Right lobe of liver (tissue), 6 donors: ENCODE data around the gene SKAP2. TPM values are rescaled to one million over a fixed set of nuclear protein-coding genes. Genes with fewer than 3 reads are reported as not detected.

Experiments used
- ATAC-seq, 4 donors: fragments of 200-7000 bp; cut with Tn5 transposase; one replicate each; pipeline ENCODE4 v1.9.1; 2020; ENCODE audit warnings: mild to moderate bottlenecking in 4 of 4, moderate library complexity in 4 of 4
- DNase-seq, 3 donors: peaks; one replicate each; pipeline ENCODE4 v3.0.0-alpha.2; 2020
- H3K27ac ChIP-seq, 3 donors: fragments of 200-600 bp; one replicate each; pipeline ENCODE4 v1.8.0; 2022
- H3K27me3 ChIP-seq, 2 donors: fragments of 200-600 bp; one replicate each; pipeline ENCODE4 v1.8.0; 2022
- H3K36me3 ChIP-seq, 4 donors: fragments of 200-600 bp; sonication (generic) in 1 of 4; one replicate each; pipeline versions ENCODE4 v1.5.1 to v1.8.0; 2017 to 2022; ENCODE audit warnings: control low read depth in 1 of 4
- H3K4me1 ChIP-seq, 4 donors: fragments of 200-600 bp; sonication (generic) in 1 of 4; one replicate each; pipeline versions ENCODE4 v1.5.1 to v1.8.0; 2017 to 2022; ENCODE audit warnings: control low read depth in 1 of 4
- H3K4me3 ChIP-seq, 3 donors: fragments of 200-600 bp; one replicate each; pipeline ENCODE4 v1.8.0; 2022
- H3K9me3 ChIP-seq, 4 donors: fragments of 200-600 bp; sonication (generic) in 1 of 4; one replicate each; pipeline versions ENCODE4 v1.5.1 to v1.8.0; 2017 to 2022; ENCODE audit warnings: control low read depth in 1 of 4
- POLR2A ChIP-seq: fragments of 450-650 bp; IDR thresholded peaks from one replicate; pipeline ENCODE4 v1.6.1; 2017; ENCODE audit warnings: antibody characterized with exemption, mild to moderate bottlenecking
- WGBS: methylation state at CpG from one replicate; pipeline ENCODE4 v1.1.6; 2018; ENCODE audit warnings: low coverage, low lambda C conversion rate; ENCODE audit not compliant: insufficient coverage; ENCODE audit errors: missing lambda C conversion rate; 5-methylcytosine and 5-hydroxymethylcytosine counted together
- intact Hi-C, 2 donors: fragments of 100-400 bp; cut with DNase I; formaldehyde crosslinking; loops; one replicate each; pipeline versions ENCODE4 v1.11.2 to v1.14.1; 2022
- total RNA-seq, 6 experiments: library from RNA; depleted of rRNA in 2 of 6; stranded (reverse); fragments of >200 nt in 2 of 6; fragmentation: NEBNext Ultra II Directional in 3 of 6; extraction: Animal tissue kit (Norgen Biotek cat#: 25700) in 3 of 6; gene quantifications; one replicate each; pipeline versions ENCODE4 v1.1.0 to v1.2.4, GENCODE V29; 2016 to 2023
- TF ChIP-seq, protein P1 (sequence below), 4 donors: fragments of 200-600 bp in 3 of 4; fragments of 450-650 bp in 1 of 4; IDR thresholded peaks; one replicate each; pipeline versions ENCODE4 v1.5.1 to v1.8.0; 2016 to 2022; ENCODE audit warnings: antibody characterized with exemption in 4 of 4, mild to moderate bottlenecking in 2 of 4
- donor health status: DM: no; HTN: yes; CAD: no.
- donor health status: DM: no; HTN: no; CAD: no.
- donor health status: DM: no; HTN: no; CAD: no.
- donor health status: DM: no; HTN: yes; CAD: no.
- donor health status: DM: no; HTN: yes; CAD: no.

SKAP2 gene
- total RNA-seq, 6 experiments from 2014 or later, result 4.7 to 19.6 (median 9.0) TPM

DNA sequence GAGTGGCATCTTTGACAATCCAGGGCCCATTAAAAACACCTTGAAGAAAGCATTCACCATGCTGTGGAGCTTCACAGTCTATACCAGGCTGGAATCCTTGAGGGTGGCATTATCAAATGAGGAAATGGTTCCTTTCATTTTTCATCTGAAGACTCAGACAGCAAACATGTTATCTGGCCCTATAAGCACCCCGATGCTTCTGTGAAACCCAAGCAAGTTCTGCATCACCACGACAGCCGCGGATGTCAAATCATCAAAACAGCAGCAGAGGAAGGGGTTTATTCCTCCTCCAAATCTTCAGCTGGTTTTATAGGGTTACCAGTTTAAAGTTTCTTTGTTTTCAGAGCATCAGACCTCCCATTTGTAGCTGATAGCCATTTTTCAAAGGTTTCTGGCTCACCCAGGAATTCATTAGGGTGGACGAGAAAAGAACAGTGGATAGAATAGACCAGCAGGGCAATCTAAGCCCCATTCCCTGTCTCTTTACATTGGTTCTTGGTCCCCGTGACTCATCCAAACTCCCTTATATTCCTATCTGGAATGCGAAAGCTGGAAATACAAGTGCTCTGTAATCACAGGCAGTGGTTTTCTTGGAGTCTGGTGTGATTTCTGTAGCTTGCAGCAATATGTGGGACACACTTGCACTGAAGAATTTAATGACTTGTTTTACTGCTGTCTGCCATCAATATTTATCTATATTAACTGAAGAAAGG is 217.9 kb downstream of the SKAP2 start:
- TF ChIP-seq, protein P1, sequence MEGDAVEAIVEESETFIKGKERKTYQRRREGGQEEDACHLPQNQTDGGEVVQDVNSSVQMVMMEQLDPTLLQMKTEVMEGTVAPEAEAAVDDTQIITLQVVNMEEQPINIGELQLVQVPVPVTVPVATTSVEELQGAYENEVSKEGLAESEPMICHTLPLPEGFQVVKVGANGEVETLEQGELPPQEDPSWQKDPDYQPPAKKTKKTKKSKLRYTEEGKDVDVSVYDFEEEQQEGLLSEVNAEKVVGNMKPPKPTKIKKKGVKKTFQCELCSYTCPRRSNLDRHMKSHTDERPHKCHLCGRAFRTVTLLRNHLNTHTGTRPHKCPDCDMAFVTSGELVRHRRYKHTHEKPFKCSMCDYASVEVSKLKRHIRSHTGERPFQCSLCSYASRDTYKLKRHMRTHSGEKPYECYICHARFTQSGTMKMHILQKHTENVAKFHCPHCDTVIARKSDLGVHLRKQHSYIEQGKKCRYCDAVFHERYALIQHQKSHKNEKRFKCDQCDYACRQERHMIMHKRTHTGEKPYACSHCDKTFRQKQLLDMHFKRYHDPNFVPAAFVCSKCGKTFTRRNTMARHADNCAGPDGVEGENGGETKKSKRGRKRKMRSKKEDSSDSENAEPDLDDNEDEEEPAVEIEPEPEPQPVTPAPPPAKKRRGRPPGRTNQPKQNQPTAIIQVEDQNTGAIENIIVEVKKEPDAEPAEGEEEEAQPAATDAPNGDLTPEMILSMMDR (IDR thresholded peaks at IDR 0.05), result no peak
- no peak for TF ChIP-seq POLR2A
- H3K4me3 ChIP-seq, result no peak overlapping the region
- ATAC-seq (no peak), DNase-seq (no peak)
- WGBS, result 63% methylated on average over 7 of the region's 7 CpGs
- no peak overlapping the region for H3K27ac ChIP-seq
- H3K9me3 ChIP-seq, result no peaks in the 10 kb centered on the region
- no peaks in the 10 kb centered on the region for H3K27me3 ChIP-seq
- no peaks in the 10 kb centered on the region for H3K4me1 ChIP-seq
- intact Hi-C loops, result loop anchor here in 1 of 2 donors (10.0 kb wide), 1 partner anchor 262 kb away; no protein-coding TSS in a partner anchor
- no peaks in the 10 kb centered on the region for H3K36me3 ChIP-seq

DNA sequence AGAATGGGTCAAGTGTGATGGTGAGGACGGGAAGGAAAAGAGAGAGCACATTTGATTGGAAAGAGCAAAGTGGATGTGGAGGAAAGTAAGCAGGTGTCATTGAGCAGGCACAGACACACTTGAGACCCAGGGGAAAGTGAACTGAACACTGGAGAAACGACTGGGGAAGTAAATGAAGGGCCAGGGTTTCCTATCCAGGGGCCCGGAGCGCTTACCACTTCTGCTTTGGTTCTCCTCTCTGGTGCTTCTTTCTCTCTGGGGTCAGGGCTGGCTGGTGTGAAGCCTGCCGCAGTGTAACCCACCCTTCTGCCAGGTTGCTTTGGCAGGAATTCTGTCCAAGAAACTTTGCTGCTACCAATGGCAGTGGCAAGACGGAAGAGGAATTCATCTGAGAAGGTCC is 219.3 kb downstream of the SKAP2 start:
- intact Hi-C loops, result loop anchor here in 1 of 2 donors (10.0 kb wide), 1 partner anchor 260 kb away; no protein-coding TSS in a partner anchor
- 35% methylated on average over 3 of the region's 6 CpGs for WGBS

DNA sequence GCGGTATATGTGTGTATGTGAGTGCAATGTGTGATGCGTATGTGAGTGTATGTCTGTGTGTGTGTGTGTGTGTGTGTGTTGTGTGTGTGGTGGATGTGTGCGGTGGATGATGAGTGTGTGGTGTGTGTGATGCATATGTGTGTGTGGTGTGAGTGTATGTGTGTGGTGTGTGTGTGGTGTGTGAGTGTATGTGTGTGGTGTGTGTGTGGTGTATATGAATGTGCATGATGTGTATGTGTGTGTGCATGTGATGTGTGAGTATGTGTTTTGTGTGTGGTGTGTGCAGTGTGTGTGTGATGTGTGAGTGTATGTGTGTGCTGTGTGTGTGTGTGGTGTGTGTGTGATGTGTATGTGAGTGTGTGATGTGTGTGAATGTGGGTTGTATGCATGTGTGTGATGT is 222.0 kb downstream of the SKAP2 start:
- no peak overlapping the region for H3K4me3 ChIP-seq

More for the DNA sequence above, 219.3 kb downstream of the SKAP2 start:
- Histone ChIP-seq H3K27me3 (no peaks in the 10 kb centered on the region), H3K4me1 (no peaks in the 10 kb centered on the region), H3K9me3 (no peaks in the 10 kb centered on the region), H3K4me3 (no peak overlapping the region), H3K27ac (no peak overlapping the region), H3K36me3 (no peaks in the 10 kb centered on the region)
- TF ChIP-seq, protein P1 (IDR thresholded peaks at IDR 0.05), result no peak
- TF ChIP-seq POLR2A, result no peak
- DNase-seq (no peak), ATAC-seq (no peak)

DNA sequence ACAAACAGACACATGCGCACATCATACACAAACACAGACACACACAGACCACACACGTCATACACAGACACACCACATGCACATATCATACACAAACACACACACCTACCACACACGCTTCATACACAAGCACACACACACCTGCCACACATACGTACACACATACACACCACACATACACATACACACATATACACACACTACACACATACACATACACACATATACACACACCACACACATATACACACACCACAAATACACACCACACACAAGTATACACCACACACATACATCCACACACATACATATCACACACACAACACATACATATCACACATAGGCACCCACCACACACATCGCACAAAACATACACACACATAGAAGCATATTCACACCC is 224.7 kb downstream of the SKAP2 start:
- TF ChIP-seq, protein P1 (IDR thresholded peaks at IDR 0.05), result no peak
- no peak for TF ChIP-seq POLR2A
- DNase-seq, result no peak
- intact Hi-C loops, result loop anchor here in 1 of 2 donors (10.0 kb wide), 1 partner anchor 255 kb away; no protein-coding TSS in a partner anchor

More for the DNA sequence above, 222.0 kb downstream of the SKAP2 start:
- Histone ChIP-seq H3K27ac (no peak overlapping the region), H3K36me3 (no peaks in the 10 kb centered on the region), H3K4me1 (no peaks in the 10 kb centered on the region), H3K27me3 (no peaks in the 10 kb centered on the region), H3K9me3 (no peaks in the 10 kb centered on the region)
- 80% methylated on average over 3 of the region's 3 CpGs for WGBS
- no peak for ATAC-seq
- TF ChIP-seq POLR2A, result no peak
- TF ChIP-seq, protein P1 (IDR thresholded peaks at IDR 0.05), result no peak
- intact Hi-C loops, result loop anchor here in 1 of 2 donors (10.0 kb wide), 1 partner anchor 258 kb away; no protein-coding TSS in a partner anchor
- no peak for DNase-seq

More for the DNA sequence above, 224.7 kb downstream of the SKAP2 start:
- ATAC-seq, result no peak
- H3K4me1 ChIP-seq, result no peaks in the 10 kb centered on the region
- no peak overlapping the region for H3K27ac ChIP-seq
- H3K9me3 ChIP-seq, result no peaks in the 10 kb centered on the region
- no peaks in the 10 kb centered on the region for H3K27me3 ChIP-seq
- no peaks in the 10 kb centered on the region for H3K36me3 ChIP-seq
- WGBS, result 89% methylated on average over 4 of the region's 5 CpGs
- no peak overlapping the region for H3K4me3 ChIP-seq
